ENCODE measurements around the gene CAMK2B. TPM values are rescaled to one million over a fixed set of nuclear protein-coding genes. Genes with fewer than 3 reads are reported as not detected.

The CAMK2B gene
- total and polyA plus RNA-seq, 2 of the 13 experiments (the other 11 are each of a cell fraction or from before 2014, with no cell fraction given) = 0.27 to 0.48 TPM

DNA sequence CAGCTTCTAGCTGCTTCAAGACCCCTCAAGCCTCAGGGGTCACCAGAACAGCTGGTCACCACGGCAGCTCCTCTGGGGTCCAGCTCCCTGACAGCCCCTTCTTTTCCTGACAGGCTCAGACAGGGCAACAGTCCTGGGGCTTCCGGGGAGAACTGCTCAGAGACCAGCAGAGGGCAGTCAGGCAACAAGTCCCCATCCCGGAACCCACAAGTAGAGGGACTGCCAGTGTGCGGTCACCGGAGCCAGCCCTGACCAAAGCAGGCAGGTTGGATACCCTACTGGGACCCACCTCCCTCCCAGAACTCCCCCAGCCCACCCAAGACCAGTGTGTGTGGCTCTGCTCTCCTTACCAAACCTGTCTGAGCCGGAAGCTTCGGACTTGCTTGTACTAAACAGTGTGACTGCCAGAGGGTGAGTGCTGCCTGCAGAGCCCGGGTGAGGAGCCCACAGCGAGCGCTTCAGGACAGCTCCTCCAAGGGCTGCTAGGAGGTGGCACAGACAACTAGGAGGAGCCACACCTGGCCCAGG lies 84.3 kb downstream of the CAMK2B start (continued):
- TF ChIP-seq, protein P1, sequence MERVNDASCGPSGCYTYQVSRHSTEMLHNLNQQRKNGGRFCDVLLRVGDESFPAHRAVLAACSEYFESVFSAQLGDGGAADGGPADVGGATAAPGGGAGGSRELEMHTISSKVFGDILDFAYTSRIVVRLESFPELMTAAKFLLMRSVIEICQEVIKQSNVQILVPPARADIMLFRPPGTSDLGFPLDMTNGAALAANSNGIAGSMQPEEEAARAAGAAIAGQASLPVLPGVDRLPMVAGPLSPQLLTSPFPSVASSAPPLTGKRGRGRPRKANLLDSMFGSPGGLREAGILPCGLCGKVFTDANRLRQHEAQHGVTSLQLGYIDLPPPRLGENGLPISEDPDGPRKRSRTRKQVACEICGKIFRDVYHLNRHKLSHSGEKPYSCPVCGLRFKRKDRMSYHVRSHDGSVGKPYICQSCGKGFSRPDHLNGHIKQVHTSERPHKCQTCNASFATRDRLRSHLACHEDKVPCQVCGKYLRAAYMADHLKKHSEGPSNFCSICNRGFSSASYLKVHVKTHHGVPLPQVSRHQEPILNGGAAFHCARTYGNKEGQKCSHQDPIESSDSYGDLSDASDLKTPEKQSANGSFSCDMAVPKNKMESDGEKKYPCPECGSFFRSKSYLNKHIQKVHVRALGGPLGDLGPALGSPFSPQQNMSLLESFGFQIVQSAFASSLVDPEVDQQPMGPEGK (CRISPR knock-in tag; IDR thresholded peaks at IDR 0.05) = 0 out of 2 replicates have a peak, but pooled peaks have one; percentile 21
- no peak for TF ChIP-seq ZNF34 (CRISPR knock-in tag; IDR thresholded peaks at IDR 0.05; ENCODE audit: borderline replicate concordance)
- TF ChIP-seq ZFP36 (IDR thresholded peaks at IDR 0.05; ENCODE audit: borderline replicate concordance, low read depth, low read length, partially characterized antibody) = no peak
- no peak for TF ChIP-seq IKZF1 (IDR thresholded peaks at IDR 0.05)
- 0 out of 2 replicates have a peak, but pooled peaks have one; percentile 46 for TF ChIP-seq SMAD3 (CRISPR knock-in tag; IDR thresholded peaks at IDR 0.05)
- TF ChIP-seq, protein P2, sequence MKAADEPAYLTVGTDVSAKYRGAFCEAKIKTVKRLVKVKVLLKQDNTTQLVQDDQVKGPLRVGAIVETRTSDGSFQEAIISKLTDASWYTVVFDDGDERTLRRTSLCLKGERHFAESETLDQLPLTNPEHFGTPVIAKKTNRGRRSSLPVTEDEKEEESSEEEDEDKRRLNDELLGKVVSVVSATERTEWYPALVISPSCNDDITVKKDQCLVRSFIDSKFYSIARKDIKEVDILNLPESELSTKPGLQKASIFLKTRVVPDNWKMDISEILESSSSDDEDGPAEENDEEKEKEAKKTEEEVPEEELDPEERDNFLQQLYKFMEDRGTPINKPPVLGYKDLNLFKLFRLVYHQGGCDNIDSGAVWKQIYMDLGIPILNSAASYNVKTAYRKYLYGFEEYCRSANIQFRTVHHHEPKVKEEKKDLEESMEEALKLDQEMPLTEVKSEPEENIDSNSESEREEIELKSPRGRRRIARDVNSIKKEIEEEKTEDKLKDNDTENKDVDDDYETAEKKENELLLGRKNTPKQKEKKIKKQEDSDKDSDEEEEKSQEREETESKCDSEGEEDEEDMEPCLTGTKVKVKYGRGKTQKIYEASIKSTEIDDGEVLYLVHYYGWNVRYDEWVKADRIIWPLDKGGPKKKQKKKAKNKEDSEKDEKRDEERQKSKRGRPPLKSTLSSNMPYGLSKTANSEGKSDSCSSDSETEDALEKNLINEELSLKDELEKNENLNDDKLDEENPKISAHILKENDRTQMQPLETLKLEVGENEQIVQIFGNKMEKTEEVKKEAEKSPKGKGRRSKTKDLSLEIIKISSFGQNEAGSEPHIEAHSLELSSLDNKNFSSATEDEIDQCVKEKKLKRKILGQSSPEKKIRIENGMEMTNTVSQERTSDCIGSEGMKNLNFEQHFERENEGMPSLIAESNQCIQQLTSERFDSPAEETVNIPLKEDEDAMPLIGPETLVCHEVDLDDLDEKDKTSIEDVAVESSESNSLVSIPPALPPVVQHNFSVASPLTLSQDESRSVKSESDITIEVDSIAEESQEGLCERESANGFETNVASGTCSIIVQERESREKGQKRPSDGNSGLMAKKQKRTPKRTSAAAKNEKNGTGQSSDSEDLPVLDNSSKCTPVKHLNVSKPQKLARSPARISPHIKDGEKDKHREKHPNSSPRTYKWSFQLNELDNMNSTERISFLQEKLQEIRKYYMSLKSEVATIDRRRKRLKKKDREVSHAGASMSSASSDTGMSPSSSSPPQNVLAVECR (CRISPR knock-in tag; IDR thresholded peaks at IDR 0.05; ENCODE audit: borderline replicate concordance) = peak; percentile 20; the same call in 1 of the 2 replicates
- peak; percentile 69; the same call in 1 of the 2 replicates for TF ChIP-seq RAD21 (CRISPR knock-in tag; IDR thresholded peaks at IDR 0.05)
- no peak for TF ChIP-seq ZNF780A (CRISPR knock-in tag; IDR thresholded peaks at IDR 0.05)
- TF ChIP-seq, protein P3, sequence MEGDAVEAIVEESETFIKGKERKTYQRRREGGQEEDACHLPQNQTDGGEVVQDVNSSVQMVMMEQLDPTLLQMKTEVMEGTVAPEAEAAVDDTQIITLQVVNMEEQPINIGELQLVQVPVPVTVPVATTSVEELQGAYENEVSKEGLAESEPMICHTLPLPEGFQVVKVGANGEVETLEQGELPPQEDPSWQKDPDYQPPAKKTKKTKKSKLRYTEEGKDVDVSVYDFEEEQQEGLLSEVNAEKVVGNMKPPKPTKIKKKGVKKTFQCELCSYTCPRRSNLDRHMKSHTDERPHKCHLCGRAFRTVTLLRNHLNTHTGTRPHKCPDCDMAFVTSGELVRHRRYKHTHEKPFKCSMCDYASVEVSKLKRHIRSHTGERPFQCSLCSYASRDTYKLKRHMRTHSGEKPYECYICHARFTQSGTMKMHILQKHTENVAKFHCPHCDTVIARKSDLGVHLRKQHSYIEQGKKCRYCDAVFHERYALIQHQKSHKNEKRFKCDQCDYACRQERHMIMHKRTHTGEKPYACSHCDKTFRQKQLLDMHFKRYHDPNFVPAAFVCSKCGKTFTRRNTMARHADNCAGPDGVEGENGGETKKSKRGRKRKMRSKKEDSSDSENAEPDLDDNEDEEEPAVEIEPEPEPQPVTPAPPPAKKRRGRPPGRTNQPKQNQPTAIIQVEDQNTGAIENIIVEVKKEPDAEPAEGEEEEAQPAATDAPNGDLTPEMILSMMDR (CRISPR knock-in tag; IDR thresholded peaks at IDR 0.05) = peak; percentile 91
- peak; percentile 49; the same call in 1 of the 2 replicates for TF ChIP-seq ETV5 (CRISPR knock-in tag; IDR thresholded peaks at IDR 0.05; ENCODE audit: borderline replicate concordance)
- TF ChIP-seq, protein P4, sequence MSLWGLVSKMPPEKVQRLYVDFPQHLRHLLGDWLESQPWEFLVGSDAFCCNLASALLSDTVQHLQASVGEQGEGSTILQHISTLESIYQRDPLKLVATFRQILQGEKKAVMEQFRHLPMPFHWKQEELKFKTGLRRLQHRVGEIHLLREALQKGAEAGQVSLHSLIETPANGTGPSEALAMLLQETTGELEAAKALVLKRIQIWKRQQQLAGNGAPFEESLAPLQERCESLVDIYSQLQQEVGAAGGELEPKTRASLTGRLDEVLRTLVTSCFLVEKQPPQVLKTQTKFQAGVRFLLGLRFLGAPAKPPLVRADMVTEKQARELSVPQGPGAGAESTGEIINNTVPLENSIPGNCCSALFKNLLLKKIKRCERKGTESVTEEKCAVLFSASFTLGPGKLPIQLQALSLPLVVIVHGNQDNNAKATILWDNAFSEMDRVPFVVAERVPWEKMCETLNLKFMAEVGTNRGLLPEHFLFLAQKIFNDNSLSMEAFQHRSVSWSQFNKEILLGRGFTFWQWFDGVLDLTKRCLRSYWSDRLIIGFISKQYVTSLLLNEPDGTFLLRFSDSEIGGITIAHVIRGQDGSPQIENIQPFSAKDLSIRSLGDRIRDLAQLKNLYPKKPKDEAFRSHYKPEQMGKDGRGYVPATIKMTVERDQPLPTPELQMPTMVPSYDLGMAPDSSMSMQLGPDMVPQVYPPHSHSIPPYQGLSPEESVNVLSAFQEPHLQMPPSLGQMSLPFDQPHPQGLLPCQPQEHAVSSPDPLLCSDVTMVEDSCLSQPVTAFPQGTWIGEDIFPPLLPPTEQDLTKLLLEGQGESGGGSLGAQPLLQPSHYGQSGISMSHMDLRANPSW (CRISPR knock-in tag; IDR thresholded peaks at IDR 0.05; ENCODE audit: borderline replicate concordance) = no peak
- TF ChIP-seq SRY (CRISPR knock-in tag; IDR thresholded peaks at IDR 0.05) = no peak
- no peak for TF ChIP-seq SATB2 (CRISPR knock-in tag; IDR thresholded peaks at IDR 0.05)
- TF ChIP-seq STAG1 (CRISPR knock-in tag; IDR thresholded peaks at IDR 0.05) = peak; percentile 84
- no peak for TF ChIP-seq BORCS8-MEF2B (CRISPR knock-in tag; IDR thresholded peaks at IDR 0.05)
- TF ChIP-seq, protein P5, sequence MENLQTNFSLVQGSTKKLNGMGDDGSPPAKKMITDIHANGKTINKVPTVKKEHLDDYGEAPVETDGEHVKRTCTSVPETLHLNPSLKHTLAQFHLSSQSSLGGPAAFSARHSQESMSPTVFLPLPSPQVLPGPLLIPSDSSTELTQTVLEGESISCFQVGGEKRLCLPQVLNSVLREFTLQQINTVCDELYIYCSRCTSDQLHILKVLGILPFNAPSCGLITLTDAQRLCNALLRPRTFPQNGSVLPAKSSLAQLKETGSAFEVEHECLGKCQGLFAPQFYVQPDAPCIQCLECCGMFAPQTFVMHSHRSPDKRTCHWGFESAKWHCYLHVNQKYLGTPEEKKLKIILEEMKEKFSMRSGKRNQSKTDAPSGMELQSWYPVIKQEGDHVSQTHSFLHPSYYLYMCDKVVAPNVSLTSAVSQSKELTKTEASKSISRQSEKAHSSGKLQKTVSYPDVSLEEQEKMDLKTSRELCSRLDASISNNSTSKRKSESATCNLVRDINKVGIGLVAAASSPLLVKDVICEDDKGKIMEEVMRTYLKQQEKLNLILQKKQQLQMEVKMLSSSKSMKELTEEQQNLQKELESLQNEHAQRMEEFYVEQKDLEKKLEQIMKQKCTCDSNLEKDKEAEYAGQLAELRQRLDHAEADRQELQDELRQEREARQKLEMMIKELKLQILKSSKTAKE (CRISPR knock-in tag; IDR thresholded peaks at IDR 0.05; ENCODE audit: borderline replicate concordance) = no peak
- no peak for TF ChIP-seq FLYWCH1 (CRISPR knock-in tag; IDR thresholded peaks at IDR 0.05)
